ENCODE data around the gene CUL1.
A peak's percentile ranks its signal among the peaks of the same experiment; 100 is the strongest.

Gene CUL1

GRCh38 chr7:148770004-148770403 lies 71.3 kb downstream of the CUL1 start:
- DNase-seq, result no peak

GRCh38 chr7:148772297-148773089 lies 73.8 kb downstream of the CUL1 start:
- peak; percentile 9 for DNase-seq

- DNase-seq, result peak; percentile 46
Observed at GRCh38 chr7:148773334-148773733, 74.6 kb downstream of the CUL1 start.

GRCh38 chr7:148774471-148774870 lies 75.8 kb downstream of the CUL1 start:
- no peak for DNase-seq

GRCh38 chr7:148782757-148783456 lies 84.2 kb downstream of the CUL1 start:
- peak; percentile 49 for DNase-seq

- DNase-seq, result no peak
Observed at GRCh38 chr7:148783801-148784527, 85.3 kb downstream of the CUL1 start.

GRCh38 chr7:148787571-148788295 lies 89.0 kb downstream of the CUL1 start:
- no peak for DNase-seq

- no peak for DNase-seq
Observed at GRCh38 chr7:148789220-148789619, 90.5 kb downstream of the CUL1 start.

- no peak for DNase-seq
Observed at GRCh38 chr7:148790131-148790726, 91.5 kb downstream of the CUL1 start.

GRCh38 chr7:148790850-148791249 lies 92.1 kb downstream of the CUL1 start:
- no peak for DNase-seq

GRCh38 chr7:148791546-148791945 lies 92.8 kb downstream of the CUL1 start:
- DNase-seq, result no peak

GRCh38 chr7:148793590-148793989 lies 94.9 kb downstream of the CUL1 start:
- DNase-seq, result no peak

GRCh38 chr7:148794476-148794875 lies 95.8 kb downstream of the CUL1 start:
- no peak for DNase-seq

GRCh38 chr7:148796841-148797240 lies 98.1 kb downstream of the CUL1 start:
- DNase-seq, result no peak

- no peak for DNase-seq
Observed at GRCh38 chr7:148799893-148800555, 101.3 kb downstream of the CUL1 start.

GRCh38 chr7:148800677-148801076 lies 102.0 kb downstream of the CUL1 start:
- no peak for DNase-seq

- DNase-seq, result no peak
Observed at GRCh38 chr7:148802101-148802493, 103.4 kb downstream of the CUL1 start.

GRCh38 chr7:148803094-148803493 lies 104.4 kb downstream of the CUL1 start:
- no peak for DNase-seq

- no peak for DNase-seq
Observed at GRCh38 chr7:148804343-148805235, 105.9 kb downstream of the CUL1 start.

- no peak for DNase-seq
Observed at GRCh38 chr7:148806187-148806586, 107.5 kb downstream of the CUL1 start.

- DNase-seq, result no peak
Observed at GRCh38 chr7:148807436-148807835, 108.7 kb downstream of the CUL1 start.

Measured in NCI-H146 (cell line).